Dedifferentiated amniotic fluid mesenchymal stem cell (primary cell): ENCODE data around the gene SEPTIN3.

Source experiments
- DNase-seq: peaks from one replicate; pipeline ENCODE4 v3.0.0-alpha.2; 2016; ENCODE audit errors: extremely low spot score

SEPTIN3 gene

DNA sequence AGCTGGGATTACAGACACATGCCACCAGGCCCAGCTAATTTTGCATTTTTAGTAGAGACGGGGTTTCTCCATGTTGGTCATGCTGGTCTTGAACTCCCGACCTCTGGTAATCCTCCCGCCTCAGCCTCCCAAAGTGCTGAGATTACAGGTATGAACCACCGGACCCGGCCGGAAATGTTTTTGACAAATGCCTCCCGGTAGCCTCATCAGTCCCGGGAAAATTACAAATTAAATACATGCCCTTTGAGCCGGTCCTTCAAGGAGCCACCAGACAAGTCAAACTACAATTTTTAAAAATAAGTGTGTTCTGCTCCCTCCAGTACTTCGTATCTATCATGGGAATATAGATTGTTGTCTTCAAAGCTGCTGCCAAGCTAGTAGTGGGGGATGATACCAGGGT, 46.9 kb downstream of the SEPTIN3 start:
- DNase-seq = no peak

DNA sequence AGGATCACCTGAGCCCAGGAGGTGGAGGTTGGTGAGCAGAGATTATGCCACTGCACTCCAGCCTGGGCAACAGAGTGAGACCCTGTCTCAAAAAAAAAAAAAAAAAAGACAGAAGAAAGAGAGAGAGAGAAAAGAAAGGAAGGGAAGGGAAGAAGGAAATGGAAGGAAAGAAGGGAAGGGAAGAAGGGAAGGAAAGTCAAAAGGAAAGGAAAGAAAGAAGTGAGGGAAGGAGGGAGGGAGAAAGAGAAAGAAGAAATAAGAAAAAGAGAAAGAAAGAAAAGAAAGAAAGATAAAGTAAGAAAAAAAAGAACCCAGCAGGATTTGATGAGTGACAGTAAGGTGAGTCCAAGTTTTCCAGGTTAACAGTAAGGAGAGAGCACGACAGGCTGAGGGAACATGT, 49.0 kb downstream of the SEPTIN3 start:
- no peak for DNase-seq
